ENCODE results near the gene ZSCAN9. TPM values are rescaled to one million over a fixed set of nuclear protein-coding genes. Genes with fewer than 3 reads are reported as not detected.

The ZSCAN9 gene
- total and polyA plus RNA-seq, 9 of the 15 experiments (the other 6 are each of a cell fraction or from before 2014, with no cell fraction given), result 18.8 to 48.9 (median 28.7) TPM

DNA sequence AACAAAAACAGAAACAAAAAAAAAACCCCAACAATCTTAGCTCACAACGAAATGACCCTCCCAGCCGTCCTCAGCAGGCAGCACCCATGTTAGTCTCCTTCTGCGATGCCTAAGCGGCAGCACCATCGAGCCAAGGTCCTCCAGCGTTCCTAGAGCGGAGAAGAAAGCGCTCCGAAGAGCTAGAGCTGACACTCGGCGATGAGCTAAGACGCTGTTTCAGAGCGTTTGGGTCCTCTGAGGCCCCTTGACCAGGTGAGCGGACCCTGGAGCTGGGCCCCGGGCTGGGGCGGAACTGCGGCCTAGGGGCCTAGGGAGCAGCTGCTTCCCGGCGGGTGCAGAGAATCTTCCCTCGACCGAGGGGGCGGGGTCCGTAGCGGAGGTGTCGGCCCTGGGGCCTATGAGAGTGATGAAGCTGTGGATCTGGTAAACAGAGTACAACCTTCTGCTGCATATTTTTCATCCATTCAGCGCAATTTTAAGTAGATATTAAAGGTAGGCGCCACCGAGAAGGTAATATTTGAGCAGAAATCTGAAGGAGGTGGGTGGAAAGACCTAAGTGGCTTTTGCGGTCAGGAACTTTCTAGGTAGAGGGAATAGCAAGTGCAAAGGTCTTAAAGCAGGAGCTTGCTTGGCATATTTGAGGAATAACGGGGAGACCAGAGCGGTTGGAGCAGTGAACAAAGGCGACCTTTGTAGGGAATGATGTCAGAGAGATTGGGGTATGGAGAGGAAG is 42.1 kb downstream of the ZSCAN9 start, which contains the start of gene ZSCAN26 (continued):
- TF ChIP-seq, protein P1, sequence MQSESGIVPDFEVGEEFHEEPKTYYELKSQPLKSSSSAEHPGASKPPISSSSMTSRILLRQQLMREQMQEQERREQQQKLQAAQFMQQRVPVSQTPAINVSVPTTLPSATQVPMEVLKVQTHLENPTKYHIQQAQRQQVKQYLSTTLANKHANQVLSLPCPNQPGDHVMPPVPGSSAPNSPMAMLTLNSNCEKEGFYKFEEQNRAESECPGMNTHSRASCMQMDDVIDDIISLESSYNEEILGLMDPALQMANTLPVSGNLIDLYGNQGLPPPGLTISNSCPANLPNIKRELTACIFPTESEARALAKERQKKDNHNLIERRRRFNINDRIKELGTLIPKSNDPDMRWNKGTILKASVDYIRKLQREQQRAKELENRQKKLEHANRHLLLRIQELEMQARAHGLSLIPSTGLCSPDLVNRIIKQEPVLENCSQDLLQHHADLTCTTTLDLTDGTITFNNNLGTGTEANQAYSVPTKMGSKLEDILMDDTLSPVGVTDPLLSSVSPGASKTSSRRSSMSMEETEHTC (IDR thresholded peaks at IDR 0.05), result no peak
- TF ChIP-seq ZNF551 (CRISPR knock-in tag; IDR thresholded peaks at IDR 0.05) (no peak), TEAD1 (CRISPR knock-in tag; IDR thresholded peaks at IDR 0.05) (peak in 1 of 2 experiments; percentile 65; a peak in 2 of 4 replicates), RUNX1 (IDR thresholded peaks at IDR 0.05; ENCODE audit: low read depth) (no peak), FIP1L1 (IDR thresholded peaks at IDR 0.05; ENCODE audit: low read depth, low read length, poor library complexity, severe bottlenecking) (no peak), CHD4 (IDR thresholded peaks at IDR 0.05; ENCODE audit: insufficient read depth, insufficient replicate concordance, low read depth, low read length, poor library complexity, severe bottlenecking) (no peak), ZNF41 (CRISPR knock-in tag; conservative IDR thresholded peaks at IDR 0.05) (no peak), ZFX (CRISPR knock-in tag; IDR thresholded peaks at IDR 0.05) (peak; percentile 100), CAMTA2 (CRISPR knock-in tag; conservative IDR thresholded peaks at IDR 0.05) (no peak), HINFP (tag; conservative IDR thresholded peaks at IDR 0.05; ENCODE audit: low read depth) (no peak), ZNF592 (IDR thresholded peaks at IDR 0.05) (peak; percentile 62; the same call in 1 of the 2 replicates), PATZ1 (CRISPR knock-in tag; IDR thresholded peaks at IDR 0.05; ENCODE audit: borderline replicate concordance) (no peak), NCOA6 (IDR thresholded peaks at IDR 0.05) (no peak)
- TF ChIP-seq, protein P2, sequence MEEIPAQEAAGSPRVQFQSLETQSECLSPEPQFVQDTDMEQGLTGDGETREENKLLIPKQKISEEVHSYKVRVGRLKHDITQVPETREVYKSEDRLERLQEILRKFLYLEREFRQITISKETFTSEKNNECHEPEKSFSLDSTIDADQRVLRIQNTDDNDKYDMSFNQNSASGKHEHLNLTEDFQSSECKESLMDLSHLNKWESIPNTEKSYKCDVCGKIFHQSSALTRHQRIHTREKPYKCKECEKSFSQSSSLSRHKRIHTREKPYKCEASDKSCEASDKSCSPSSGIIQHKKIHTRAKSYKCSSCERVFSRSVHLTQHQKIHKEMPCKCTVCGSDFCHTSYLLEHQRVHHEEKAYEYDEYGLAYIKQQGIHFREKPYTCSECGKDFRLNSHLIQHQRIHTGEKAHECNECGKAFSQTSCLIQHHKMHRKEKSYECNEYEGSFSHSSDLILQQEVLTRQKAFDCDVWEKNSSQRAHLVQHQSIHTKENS (CRISPR knock-in tag; IDR thresholded peaks at IDR 0.05), result no peak

Measured in K562 (cell line).